ENCODE data around the gene VPS54.

DNA sequence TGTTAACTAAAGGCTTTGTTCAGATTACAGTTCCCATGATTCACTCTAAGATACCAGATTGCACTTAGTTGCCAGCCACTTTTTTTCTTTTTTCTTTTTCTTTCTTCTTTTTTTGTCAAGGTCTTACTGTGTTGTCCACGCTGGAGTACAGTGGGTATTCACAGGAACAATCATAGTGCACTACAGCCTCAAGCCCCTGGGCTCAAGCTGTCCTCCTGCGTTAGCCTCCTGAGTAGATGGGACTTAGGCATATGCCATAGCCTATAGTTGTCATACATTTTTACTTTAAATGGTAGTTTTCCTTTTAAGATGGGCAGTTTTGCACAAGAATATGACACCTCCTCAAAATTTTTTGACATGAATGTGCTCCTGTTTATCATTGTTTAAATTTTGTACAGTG, 175.4 kb downstream of the VPS54 start:
- TF ChIP-seq POLR2AphosphoS5 (IDR thresholded peaks at IDR 0.05; ENCODE audit: low read depth) (no peak), GABPA (IDR thresholded peaks at IDR 0.05; ENCODE audit: low read depth) (no peak), SPI1 (IDR thresholded peaks at IDR 0.05; ENCODE audit: borderline replicate concordance, low read depth) (no peak)
- TF ChIP-seq, protein P1, sequence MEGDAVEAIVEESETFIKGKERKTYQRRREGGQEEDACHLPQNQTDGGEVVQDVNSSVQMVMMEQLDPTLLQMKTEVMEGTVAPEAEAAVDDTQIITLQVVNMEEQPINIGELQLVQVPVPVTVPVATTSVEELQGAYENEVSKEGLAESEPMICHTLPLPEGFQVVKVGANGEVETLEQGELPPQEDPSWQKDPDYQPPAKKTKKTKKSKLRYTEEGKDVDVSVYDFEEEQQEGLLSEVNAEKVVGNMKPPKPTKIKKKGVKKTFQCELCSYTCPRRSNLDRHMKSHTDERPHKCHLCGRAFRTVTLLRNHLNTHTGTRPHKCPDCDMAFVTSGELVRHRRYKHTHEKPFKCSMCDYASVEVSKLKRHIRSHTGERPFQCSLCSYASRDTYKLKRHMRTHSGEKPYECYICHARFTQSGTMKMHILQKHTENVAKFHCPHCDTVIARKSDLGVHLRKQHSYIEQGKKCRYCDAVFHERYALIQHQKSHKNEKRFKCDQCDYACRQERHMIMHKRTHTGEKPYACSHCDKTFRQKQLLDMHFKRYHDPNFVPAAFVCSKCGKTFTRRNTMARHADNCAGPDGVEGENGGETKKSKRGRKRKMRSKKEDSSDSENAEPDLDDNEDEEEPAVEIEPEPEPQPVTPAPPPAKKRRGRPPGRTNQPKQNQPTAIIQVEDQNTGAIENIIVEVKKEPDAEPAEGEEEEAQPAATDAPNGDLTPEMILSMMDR (IDR thresholded peaks at IDR 0.05; ENCODE audit: insufficient read depth, low read length) = no peak
- TF ChIP-seq, protein P2, sequence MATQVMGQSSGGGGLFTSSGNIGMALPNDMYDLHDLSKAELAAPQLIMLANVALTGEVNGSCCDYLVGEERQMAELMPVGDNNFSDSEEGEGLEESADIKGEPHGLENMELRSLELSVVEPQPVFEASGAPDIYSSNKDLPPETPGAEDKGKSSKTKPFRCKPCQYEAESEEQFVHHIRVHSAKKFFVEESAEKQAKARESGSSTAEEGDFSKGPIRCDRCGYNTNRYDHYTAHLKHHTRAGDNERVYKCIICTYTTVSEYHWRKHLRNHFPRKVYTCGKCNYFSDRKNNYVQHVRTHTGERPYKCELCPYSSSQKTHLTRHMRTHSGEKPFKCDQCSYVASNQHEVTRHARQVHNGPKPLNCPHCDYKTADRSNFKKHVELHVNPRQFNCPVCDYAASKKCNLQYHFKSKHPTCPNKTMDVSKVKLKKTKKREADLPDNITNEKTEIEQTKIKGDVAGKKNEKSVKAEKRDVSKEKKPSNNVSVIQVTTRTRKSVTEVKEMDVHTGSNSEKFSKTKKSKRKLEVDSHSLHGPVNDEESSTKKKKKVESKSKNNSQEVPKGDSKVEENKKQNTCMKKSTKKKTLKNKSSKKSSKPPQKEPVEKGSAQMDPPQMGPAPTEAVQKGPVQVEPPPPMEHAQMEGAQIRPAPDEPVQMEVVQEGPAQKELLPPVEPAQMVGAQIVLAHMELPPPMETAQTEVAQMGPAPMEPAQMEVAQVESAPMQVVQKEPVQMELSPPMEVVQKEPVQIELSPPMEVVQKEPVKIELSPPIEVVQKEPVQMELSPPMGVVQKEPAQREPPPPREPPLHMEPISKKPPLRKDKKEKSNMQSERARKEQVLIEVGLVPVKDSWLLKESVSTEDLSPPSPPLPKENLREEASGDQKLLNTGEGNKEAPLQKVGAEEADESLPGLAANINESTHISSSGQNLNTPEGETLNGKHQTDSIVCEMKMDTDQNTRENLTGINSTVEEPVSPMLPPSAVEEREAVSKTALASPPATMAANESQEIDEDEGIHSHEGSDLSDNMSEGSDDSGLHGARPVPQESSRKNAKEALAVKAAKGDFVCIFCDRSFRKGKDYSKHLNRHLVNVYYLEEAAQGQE (IDR thresholded peaks at IDR 0.05; ENCODE audit: insufficient replicate concordance, low read depth) = no peak

Measured in HL-60 (cell line).